HG03108 (cell line): ENCODE results near the gene POLG2.
A peak's percentile ranks its signal among the peaks of the same experiment; 100 is the strongest.
"Not testable (repeated sequence)": the region's sequence is repeated elsewhere in the genome, so short reads cannot be mapped to it uniquely, and the experiment has no call there.

Experiments used
- ATAC-seq: cut with Tn5 transposase; IDR thresholded peaks from one replicate; pipeline ENCODE4 v1.9.1; 2021; ENCODE audit warnings: moderate library complexity; ENCODE audit not compliant: unreplicated experiment

POLG2 gene

DNA sequence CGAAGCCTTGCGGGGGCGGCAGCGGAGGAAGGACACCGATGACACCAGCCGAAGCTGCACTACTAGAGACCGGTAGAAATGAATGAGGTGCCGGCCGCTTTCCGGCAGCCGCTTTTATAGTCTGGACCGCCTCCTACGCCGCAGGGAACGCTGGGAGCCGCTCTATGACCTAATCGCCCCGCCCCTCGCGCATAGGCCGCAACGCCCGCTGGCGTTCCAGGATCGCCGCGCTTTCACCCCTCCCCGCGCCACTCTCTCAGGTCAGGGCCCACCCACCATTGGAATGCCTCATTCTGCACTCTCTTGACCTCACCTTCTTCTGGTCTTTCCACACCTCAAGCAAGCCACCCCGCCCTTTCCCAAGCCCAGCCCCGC lies 9.3 kb upstream of the POLG2 start, which contains the start of gene DDX5:
Gene DDX5 (minus strand): TSS at position 89 of the 375 bp plus-strand sequence. CDS start 170 bp downstream, outside the sequence.
- peak; percentile 59 for ATAC-seq

DNA sequence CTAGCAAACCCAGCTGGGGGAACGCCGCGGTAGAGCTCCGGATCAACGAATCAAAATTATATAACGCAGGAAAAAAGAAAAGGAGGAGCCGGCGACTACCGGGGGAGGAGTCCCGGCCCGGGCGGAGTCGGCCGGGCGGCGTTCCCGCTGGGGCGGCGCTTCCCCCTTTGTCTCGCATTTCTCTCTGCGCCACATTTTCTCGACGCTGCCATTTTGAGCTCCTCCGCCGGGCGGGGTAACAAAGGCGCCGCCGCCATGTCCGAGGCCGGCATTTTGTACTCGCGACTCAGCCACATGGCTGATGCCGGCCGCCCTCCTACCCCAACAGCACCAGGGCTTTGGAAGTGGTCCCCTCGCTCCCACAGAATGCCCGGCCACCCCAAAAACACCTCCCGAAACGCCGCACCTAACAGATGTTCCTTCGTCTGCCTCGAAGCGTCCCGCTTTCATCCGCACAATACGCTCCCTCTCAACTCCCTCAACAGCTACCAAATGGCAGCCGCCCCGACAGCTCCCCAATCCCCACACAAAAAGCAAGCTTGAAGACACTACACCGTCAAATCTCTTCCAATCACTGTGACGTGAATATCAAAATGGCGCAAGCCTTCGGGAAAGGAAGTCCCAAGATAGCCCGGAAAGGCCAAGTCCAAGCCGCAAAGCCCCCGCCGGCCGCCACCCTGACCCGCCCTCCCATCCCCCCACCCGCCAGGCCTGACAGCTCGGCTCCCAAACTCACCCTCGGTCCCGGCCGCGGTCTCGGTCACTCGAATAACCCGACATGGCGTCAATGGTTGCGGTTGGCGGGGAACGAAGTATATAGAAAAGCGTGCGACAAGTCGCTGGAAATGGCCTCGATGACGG lies 8.7 kb upstream of the POLG2 start:
- no peak for ATAC-seq

- ATAC-seq: no peak
These were observed 8.0 kb upstream of the POLG2 start for GRCh38 chr17:64504769-64505339.

GRCh38 chr17:64503821-64504768 lies 7.2 kb upstream of the POLG2 start:
- no peak for ATAC-seq

GRCh38 chr17:64503341-64503740 lies 6.5 kb upstream of the POLG2 start:
- ATAC-seq: no peak

DNA sequence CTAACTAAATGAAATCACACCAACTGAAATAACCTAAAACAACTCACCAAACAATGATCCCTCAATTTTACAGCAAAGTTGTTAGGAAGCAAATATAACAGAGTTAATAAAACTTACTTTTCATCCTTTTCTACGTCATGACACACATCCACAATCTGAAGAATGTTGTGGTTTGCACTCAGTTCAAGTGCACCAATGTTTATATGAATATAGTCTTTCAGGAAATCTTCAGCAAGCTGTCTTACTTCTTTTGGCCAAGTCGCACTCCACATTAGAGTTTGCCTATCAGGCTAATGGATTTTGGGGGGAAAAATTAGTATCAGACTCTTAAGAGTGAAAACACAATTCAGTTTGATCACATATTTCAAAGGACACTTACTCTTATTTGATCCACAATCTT lies 6.0 kb upstream of the POLG2 start:
- ATAC-seq: no peak

DNA sequence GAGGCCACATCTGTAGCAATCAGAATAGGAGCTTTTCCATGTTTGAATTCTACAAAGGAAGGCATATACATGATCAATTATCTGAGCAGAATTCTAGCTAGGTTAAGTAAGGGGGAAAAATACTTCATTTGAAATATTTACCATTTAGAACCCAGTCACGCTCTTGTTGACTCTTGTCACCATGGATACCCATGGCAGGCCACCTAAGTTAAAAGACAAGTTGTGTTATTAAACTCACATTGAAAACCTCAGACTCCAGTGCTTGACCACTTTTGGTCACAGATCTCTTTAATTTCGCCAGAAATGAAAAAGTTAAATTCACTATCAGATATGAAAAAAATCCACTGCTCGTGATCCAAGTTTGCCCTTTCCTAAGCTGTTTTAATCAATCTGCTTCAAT lies 5.2 kb upstream of the POLG2 start:
- ATAC-seq: no peak

- ATAC-seq: no peak
These were observed 4.3 kb upstream of the POLG2 start for GRCh38 chr17:64500862-64501765.

DNA sequence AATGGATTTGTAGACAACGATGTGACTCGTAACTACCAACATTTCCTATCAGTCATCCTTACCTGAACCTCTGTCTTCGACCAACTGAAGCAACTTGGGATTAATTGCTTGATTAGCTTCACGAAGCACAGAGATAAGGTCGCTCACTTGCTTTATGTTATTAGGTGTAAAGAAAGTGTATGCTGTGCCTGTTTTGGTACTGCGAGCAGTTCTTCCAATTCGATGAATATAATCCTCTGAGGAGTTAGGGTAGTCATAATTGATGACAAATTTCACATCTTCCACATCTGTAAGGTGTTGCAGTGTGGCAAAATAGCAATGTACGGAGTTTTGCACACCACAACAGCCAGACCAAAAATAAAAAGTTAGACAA lies 3.6 kb upstream of the POLG2 start:
- no peak for ATAC-seq

- ATAC-seq: no peak
These were observed 3.1 kb upstream of the POLG2 start for GRCh38 chr17:64499805-64500486.

DNA sequence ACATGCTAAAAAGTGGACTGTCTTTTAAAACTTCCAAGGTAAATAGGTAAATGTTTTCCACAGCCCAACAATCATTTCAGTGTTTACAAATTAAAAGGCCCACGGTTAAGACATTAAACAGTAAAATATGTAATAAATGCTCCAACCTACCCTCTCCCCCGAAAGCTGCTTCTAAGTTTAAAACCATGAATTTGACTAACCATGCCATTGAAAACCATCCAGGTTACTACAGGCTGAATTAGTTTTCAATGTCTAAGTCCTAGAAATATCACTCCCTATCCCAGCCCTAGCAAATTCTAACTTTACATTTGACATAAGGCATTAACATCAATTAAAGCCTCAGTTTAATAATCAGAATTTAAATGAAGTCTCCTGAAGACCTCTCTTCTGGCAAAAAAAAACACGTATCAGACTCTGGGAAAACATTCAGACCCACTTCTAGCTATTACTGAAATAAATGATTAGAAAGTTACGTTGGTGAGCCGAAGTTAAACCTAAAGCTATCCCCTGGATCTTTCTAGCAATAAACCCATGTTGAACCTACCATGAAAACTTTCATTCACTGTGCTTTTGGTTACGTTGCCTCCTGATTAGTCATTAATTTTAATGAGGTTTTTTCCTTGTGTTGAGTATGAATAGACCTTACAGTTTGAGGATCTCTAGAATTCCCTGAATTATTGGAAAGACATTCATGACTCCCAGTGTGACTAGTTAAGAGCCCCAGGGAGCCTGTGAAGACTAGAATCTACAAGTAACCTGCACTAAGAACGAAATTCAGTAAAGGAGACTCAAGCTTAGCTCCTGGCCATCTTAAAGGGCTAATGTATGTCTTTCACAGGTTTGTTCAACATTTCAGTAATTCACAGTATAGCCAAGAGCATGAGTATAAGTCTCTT lies 1.7 kb upstream of the POLG2 start:
- no peak for ATAC-seq

- peak; percentile 3 for ATAC-seq
These were observed 746 bp upstream of the POLG2 start for GRCh38 chr17:64497565-64498035.

- no peak for ATAC-seq
These were observed 487 bp downstream of the POLG2 start for GRCh38 chr17:64496348-64496785.

DNA sequence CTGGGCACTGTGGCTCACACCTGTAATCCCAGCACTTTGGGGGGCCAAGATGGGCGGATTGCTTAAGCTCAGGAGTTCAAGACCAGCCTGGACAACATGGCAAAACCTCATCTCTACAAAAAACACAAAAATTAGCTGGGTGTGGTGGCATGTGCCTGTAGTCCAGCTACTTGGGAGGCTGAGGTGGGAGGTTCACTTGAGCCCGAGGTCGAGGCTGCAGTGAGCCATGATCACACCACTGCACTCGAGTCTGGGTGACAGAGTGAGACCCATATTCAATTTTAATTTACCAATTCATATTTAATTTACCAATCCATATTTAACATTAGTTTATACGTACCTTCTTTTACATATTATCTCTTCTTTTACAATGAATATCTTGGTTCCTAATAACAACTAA lies 1.6 kb downstream of the POLG2 start:
- not testable (repeated sequence) for ATAC-seq

GRCh38 chr17:64494121-64494520 lies 2.7 kb downstream of the POLG2 start:
- ATAC-seq: no peak

GRCh38 chr17:64492481-64493109 lies 4.3 kb downstream of the POLG2 start:
- ATAC-seq: no peak

GRCh38 chr17:64491994-64492393 lies 4.9 kb downstream of the POLG2 start:
- ATAC-seq: no peak
